OCI-LY7 (cell line): ENCODE results near the gene CST4. TPM values are rescaled to one million over a fixed set of nuclear protein-coding genes. Genes with fewer than 3 reads are reported as not detected.
"Not testable (repeated sequence)": the region's sequence is repeated elsewhere in the genome, so short reads cannot be mapped to it uniquely, and the experiment has no call there.

Source experiments
- BruUV-seq: library from RNA; stranded (reverse); fragments of 400-500 nt; replicated peaks from 2 replicates; lab custom pipeline; 2021; lab: Mats Ljungman, UMichigan
- CTCF ChIA-PET: fragments of 300-600 bp; sonication (Branson Sonifier 250); formaldehyde crosslinking; loops from one replicate; lab custom pipeline; 2022; ENCODE audit warnings: antibody characterized with exemption; ENCODE audit not compliant: unreplicated experiment; lab: Charles Lee
- POLR2A ChIA-PET: fragments of 300-600 bp; sonication (Branson Sonifier 250); formaldehyde crosslinking; loops from one replicate; lab custom pipeline; 2022; ENCODE audit warnings: antibody characterized with exemption; lab: Charles Lee
- DNase-seq: peaks from one replicate; pipeline ENCODE4 v3.0.0-alpha.2; 2015; ENCODE audit warnings: low spot score
- H2AFZ ChIP-seq: fragments of 200-600 bp; sonication (generic), shearing (Covaris generic); 2 replicates; pipeline ENCODE4 v1.6.1; 2014; ENCODE audit warnings: mild to moderate bottlenecking, antibody characterized with exemption, low read length, moderate library complexity
- H3K27ac ChIP-seq: fragments of 200-600 bp; sonication (generic); 2 replicates; pipeline ENCODE4 v1.5.1; 2014; ENCODE audit warnings: mixed run types, low read depth, mild to moderate bottlenecking, moderate library complexity, low read length, inconsistent platforms; ENCODE audit not compliant: poor library complexity, severe bottlenecking
- H3K36me3 ChIP-seq: fragments of 200-600 bp; sonication (generic); 2 replicates; pipeline ENCODE4 v1.6.1; 2014; ENCODE audit warnings: mild to moderate bottlenecking, antibody characterized with exemption, low read length, moderate library complexity, mixed read lengths; ENCODE audit not compliant: insufficient read depth
- H3K4me1 ChIP-seq: fragments of 200-600 bp; sonication (generic); 2 replicates; pipeline ENCODE4 v1.5.1; 2014; ENCODE audit warnings: mild to moderate bottlenecking, low read length; ENCODE audit not compliant: insufficient read depth, poor library complexity, severe bottlenecking
- H3K4me2 ChIP-seq: fragments of 200-600 bp; sonication (generic); 2 replicates; pipeline ENCODE4 v1.6.1; 2014; ENCODE audit warnings: mild to moderate bottlenecking, low read length
- H3K4me3 ChIP-seq: fragments of 200-600 bp; sonication (generic); 2 replicates; pipeline ENCODE4 v1.5.1; 2014; ENCODE audit warnings: mild to moderate bottlenecking, low read depth, low read length; ENCODE audit not compliant: poor library complexity, severe bottlenecking
- H3K79me2 ChIP-seq: fragments of 200-600 bp; sonication (generic); 2 replicates; pipeline ENCODE4 v1.6.1; 2016; ENCODE audit warnings: low read depth, mild to moderate bottlenecking, low read length, moderate library complexity, mixed read lengths; ENCODE audit not compliant: insufficient read depth
- H3K9me2 ChIP-seq: fragments of 200-600 bp; sonication (generic); 2 replicates; pipeline ENCODE4 v1.6.1; 2016; ENCODE audit warnings: mild to moderate bottlenecking, low read length, mixed read lengths; ENCODE audit not compliant: insufficient read depth
- H3K9me3 ChIP-seq: fragments of 200-600 bp; sonication (generic); 2 replicates; pipeline ENCODE4 v1.6.1; 2014; ENCODE audit warnings: mild to moderate bottlenecking, mixed run types, low read length, mixed read lengths
- H4K20me1 ChIP-seq: fragments of 200-600 bp; sonication (generic); 2 replicates; pipeline ENCODE4 v1.6.1; 2014; ENCODE audit warnings: mild to moderate bottlenecking, antibody characterized with exemption, low read length, moderate library complexity, mixed read lengths; ENCODE audit not compliant: insufficient read depth
- CTCF ChIP-seq: fragments of 200-600 bp; sonication (generic); conservative IDR thresholded peaks from 2 replicates; pipeline ENCODE4 v1.5.1; 2014; ENCODE audit warnings: mild to moderate bottlenecking, antibody characterized with exemption, low read length, moderate library complexity, mixed read lengths
- EZH2phosphoT487 ChIP-seq: fragments of 200-600 bp; sonication (generic); IDR thresholded peaks from 2 replicates; pipeline ENCODE4 v1.6.1; 2018; ENCODE audit warnings: low read depth, borderline replicate concordance, mild to moderate bottlenecking, mixed run types, antibody characterized with exemption, low read length, moderate library complexity, mixed read lengths
- intact Hi-C: fragments of 100-400 bp; cut with micrococcal nuclease; formaldehyde crosslinking; loops from one replicate; pipeline ENCODE4 v1.10.0; 2022; ENCODE audit not compliant: unreplicated experiment
- total RNA-seq, 2 experiments: library from RNA; depleted of rRNA in 1 of 2; stranded (reverse); fragments of >200 nt in 1 of 2; shearing (Covaris generic) in 1 of 2; gene quantifications; 2 replicates each; pipeline ENCODE4 v1.2.3, GENCODE V29; 2014 to 2022

The CST4 gene
- total RNA-seq, 2 experiments from 2014 or later = not detected

DNA sequence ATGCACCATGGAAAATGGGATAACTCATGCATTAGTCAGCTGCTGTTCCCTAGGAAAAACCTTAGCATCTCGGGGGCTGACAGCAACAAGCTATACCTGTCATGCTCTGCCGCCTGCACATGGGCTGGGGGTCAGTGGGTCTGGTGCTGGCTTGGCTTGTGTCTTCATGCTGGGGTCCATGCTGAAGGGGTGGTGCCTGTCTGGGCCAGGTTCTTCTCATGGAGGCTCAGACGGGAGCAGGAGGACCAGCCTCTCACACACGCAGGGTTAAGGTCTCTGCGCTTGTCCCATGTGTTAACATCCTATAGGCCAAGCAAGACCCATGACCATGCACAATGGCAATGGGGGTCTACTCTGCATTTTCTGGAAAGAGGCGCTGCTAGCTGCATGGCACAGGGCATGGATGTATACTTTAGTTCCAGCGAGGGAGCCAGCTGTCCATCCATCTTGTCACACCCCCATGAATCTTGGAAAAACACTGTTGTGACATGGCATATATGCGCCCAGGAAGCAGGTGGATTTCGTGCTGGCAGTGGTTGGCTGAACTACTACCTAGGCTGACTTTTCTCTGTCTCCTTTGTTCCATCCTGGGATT lies 26.5 kb downstream of the CST4 start:
- no peak overlapping the region for H3K27ac ChIP-seq
- DNase-seq = no peak
- POLR2A ChIA-PET = interaction anchor here (0.6 kb wide), 1 partner anchor 1240 kb away, joined by 3 read pairs; no protein-coding TSS in a partner anchor

DNA sequence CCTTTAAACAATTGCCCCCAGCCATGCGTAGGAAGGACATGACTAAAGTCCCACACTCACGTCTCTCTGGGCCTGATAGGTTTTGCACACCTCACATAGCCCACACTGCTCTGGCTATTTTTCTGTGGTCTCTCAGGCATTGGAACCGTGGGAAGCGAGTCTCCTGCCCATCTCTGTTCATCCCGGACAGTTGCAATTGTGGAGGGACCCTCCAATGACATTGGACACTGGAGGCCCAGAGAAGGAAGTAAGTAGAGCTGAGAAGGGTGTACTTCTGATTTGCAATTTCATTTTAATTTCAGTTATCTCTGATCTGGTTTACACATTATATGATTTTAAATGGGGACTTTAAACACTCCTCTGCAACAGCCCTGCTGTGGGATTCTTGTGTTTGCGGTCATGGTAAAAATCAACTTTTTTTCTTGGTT lies 27.8 kb downstream of the CST4 start:
- no peak for TF ChIP-seq EZH2phosphoT487
- no peak for TF ChIP-seq CTCF
- DNase-seq = no peak
- no peaks in the 10 kb centered on the region for H3K9me3 ChIP-seq
- H3K4me1 ChIP-seq = no peaks in the 10 kb centered on the region
- POLR2A ChIA-PET = no interaction called here
- H3K36me3 ChIP-seq = no peaks in the 10 kb centered on the region
- CTCF ChIA-PET = no interaction called here
- H2AFZ ChIP-seq = no peak overlapping the region
- intact Hi-C loops = no loop called here
- H4K20me1 ChIP-seq = no peaks in the 10 kb centered on the region
- BruUV-seq = no TSS peak
- H3K4me3 ChIP-seq = no peak overlapping the region
- H3K27ac ChIP-seq = no peak overlapping the region
- no peaks in the 10 kb centered on the region for H3K79me2 ChIP-seq
- no peak overlapping the region for H3K4me2 ChIP-seq
- no peaks in the 10 kb centered on the region for H3K9me2 ChIP-seq

More for the DNA sequence above, 26.5 kb downstream of the CST4 start:
- no peaks in the 10 kb centered on the region for H3K4me1 ChIP-seq
- no peaks in the 10 kb centered on the region for H3K36me3 ChIP-seq
- H3K79me2 ChIP-seq = no peaks in the 10 kb centered on the region
- BruUV-seq = no TSS peak
- no peaks in the 10 kb centered on the region for H3K9me2 ChIP-seq
- no peak overlapping the region for H3K4me3 ChIP-seq
- CTCF ChIA-PET = no interaction called here
- H3K9me3 ChIP-seq = no peaks in the 10 kb centered on the region
- H4K20me1 ChIP-seq = no peaks in the 10 kb centered on the region
- no peak overlapping the region for H3K4me2 ChIP-seq
- intact Hi-C loops = no loop called here
- no peak for TF ChIP-seq EZH2phosphoT487
- no peak for TF ChIP-seq CTCF
- no peak overlapping the region for H2AFZ ChIP-seq

DNA sequence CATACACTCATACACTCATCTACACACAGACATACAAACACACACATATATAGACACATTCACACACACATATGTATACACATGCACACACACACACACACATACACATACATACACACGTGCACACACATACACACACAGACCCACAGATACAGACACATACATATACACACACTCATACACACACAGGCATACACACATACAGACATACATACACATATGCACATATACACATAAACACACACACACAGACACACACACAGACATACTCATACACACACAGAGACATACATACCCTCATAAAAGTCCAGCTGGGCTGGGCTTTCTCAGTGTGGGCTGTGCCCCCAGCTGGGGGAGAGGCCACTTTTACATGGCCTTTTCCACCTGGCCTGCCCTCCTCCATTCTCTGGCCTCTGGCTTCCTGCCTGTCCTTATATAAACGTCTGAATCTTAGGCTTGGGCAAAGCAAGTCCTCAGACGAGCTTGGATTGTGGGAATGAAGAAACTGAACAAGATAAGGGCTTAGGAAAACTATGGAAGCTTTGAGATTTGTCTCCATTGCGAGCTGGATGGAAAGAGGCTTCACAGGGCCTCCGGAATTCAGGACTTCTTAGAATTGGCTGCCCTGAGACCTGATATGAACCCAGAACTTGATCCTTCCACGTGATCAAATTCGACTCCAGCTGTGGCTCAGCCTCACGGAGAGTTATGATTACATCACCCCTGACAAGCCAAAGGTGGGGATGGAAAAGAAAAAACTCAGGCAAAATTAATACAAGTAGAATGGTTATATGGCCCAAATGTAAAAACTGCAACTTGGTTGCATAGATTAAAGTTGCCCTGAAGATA lies 28.6 kb downstream of the CST4 start:
- Histone ChIP-seq H3K79me2 (no peaks in the 10 kb centered on the region), H3K4me1 (no peaks in the 10 kb centered on the region), H2AFZ (no peak overlapping the region), H3K9me3 (no peaks in the 10 kb centered on the region), H3K4me3 (no peak overlapping the region), H3K36me3 (no peaks in the 10 kb centered on the region), H4K20me1 (no peaks in the 10 kb centered on the region), H3K4me2 (no peak overlapping the region), H3K27ac (no peak overlapping the region), H3K9me2 (no peaks in the 10 kb centered on the region)
- DNase-seq = no peak
- intact Hi-C loops = no loop called here
- ChIA-PET POLR2A (no interaction called here), CTCF (no interaction called here)
- no TSS peak for BruUV-seq
- TF ChIP-seq EZH2phosphoT487 = no peak
- TF ChIP-seq CTCF = no peak

DNA sequence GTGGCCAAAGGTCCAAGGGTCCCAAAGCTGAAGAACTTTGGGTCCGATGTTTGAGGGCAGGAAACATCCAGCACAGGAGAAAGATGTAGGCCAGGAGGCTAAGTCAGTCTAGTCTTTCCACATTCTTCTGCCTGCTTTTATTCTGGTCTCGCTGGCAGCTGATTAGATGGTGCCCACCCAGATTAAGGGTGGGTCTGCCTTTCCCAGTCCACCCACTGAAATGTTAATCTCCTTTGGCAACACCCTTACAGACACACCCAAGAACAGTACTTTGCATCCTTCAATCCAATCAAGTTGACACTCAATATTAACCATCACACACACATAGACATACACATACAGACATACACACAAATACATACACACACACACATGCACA lies 29.2 kb downstream of the CST4 start:
- H3K27ac ChIP-seq, H2AFZ ChIP-seq, H3K36me3 ChIP-seq, CTCF ChIA-PET, H3K9me2 ChIP-seq, H3K79me2 ChIP-seq, BruUV-seq, H3K4me2 ChIP-seq, H3K4me3 ChIP-seq, H3K9me3 ChIP-seq, intact Hi-C loops, DNase-seq, H4K20me1 ChIP-seq, H3K4me1 ChIP-seq, POLR2A ChIA-PET: not testable (repeated sequence)
